GM18858 (cell line): Measurements from ENCODE around the gene CYSTM1.
"Not testable (repeated sequence)": the region's sequence is repeated elsewhere in the genome, so short reads cannot be mapped to it uniquely, and the experiment has no call there.

Experiments
- ATAC-seq: cut with Tn5 transposase; IDR thresholded peaks from one replicate; pipeline ENCODE4 v1.9.1; 2021; ENCODE audit not compliant: unreplicated experiment

CYSTM1 gene

GRCh38 chr5:140148508-140148907 is 26.5 kb upstream of the CYSTM1 start:
- no peak for ATAC-seq

- no peak for ATAC-seq
These were observed 24.8 kb upstream of the CYSTM1 start for GRCh38 chr5:140150201-140150600.

GRCh38 chr5:140151144-140152021 is 23.6 kb upstream of the CYSTM1 start:
- ATAC-seq = no peak

DNA sequence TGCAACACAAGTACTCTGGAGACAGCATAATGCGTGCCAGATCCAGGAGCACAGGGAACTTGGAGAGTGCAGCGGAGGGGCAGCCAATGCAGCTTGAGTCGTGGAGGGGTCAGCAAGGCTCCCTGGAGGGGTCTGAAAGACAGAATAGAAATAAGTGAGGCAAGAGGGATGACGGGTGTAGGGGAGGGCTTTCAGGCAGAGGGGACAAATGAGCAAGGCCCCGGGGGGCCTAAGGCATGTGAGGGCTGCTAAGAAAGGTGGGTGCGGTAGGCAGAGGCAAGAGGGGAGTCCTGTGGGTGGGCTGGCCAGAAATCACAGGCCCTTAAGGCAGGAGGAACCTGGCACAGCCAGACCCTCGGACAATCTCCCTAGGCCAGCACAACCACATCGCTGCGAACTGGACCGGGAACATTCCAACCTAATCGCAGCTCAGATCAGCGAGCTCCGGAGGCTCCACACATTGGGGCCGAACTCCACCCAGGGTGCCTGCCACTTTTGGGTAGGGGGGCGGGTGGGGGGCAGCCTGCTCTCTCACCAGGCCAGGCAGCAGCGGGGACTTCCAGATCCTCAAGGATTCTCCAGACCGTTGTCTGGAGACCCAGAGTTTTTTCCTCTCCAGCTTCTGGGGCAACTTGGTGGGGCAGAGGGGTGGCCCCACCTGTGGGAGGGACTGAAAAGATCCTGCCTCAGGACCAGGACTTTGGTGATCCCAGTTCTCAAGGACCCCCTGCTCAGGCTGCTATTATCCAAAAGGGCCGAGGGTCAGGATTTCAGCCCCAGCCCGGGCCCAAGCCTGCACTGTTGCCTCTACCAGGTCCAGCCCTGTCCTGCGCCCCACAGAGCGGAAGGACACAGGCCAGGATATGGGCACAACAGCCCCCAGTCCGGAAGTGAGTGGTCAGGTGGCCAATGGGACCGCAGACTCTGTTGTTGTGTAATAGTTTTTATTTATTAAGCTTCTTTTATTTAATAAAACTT is 22.7 kb upstream of the CYSTM1 start:
- no peak for ATAC-seq

- no peak for ATAC-seq
These were observed 21.7 kb upstream of the CYSTM1 start for GRCh38 chr5:140153255-140153654.

GRCh38 chr5:140153905-140154304 is 21.1 kb upstream of the CYSTM1 start:
- ATAC-seq = no peak

DNA sequence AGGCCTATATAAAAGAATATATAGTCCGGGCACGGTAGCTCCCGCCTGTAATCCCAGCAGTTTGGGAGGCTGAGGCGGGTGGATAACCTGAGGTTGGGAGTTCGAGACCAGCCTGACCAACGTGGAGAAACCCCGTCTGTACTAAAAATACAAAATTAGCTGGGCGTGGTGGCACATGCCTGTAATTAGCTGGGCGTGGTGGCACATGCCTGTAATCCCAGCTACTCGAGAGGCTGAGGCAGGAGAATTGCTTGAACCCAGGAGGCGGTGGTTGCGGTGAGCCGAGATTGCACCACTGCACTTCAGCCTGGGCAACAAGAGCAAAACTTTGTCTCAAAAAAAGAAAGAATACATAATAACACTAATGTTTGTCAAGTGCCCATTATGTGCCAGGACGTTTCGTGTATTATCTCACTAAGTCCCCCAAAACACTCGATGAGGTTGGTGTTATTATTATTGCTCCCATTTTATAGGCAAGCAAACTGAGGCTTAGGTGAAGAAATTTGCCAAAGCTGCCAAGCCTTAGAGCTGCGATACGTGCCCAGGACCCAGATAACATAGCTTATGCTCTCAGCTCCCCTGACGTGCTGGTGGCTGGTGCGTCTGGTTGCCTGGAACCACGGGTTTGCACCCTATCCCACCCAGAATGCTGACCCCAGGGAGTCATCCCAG is 20.1 kb upstream of the CYSTM1 start:
- not testable (repeated sequence) for ATAC-seq

DNA sequence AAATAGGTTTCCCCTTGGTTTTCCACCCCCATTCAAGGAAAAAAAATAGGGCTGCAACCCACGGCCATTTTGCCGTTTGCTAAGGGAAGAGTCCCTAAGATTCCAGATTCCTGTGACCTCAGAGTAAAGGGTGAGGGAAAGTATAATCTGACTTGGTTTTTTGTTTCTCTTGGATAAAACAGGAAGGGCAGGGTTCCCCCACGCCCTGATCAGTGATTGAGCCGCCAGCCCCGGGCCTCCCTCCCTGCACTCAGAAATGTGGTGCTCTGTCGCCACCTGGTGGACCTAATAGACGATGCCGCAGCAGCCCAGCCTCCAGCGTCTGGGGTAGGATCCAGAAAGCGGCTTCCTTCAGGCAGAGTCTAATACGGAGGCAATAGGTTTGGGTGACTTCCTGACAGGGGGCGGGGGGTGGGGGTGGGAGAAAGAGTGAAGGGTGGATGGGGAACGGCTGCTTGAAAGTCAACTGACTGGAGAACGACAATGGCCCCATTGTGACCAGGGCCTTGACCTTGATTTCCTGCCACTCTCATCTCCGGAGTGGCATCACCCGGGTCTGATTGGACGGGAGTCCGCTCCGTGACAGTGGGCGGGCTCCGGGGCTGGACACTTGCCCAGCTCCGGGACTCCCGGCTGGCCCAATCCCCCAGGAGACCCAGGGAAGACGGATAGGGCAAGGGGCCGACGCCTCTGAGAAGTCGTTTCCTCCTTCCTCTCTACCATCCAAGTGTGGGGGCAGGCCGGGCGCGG is 17.8 kb upstream of the CYSTM1 start:
- peak; percentile 91 for ATAC-seq

GRCh38 chr5:140159014-140159927 is 15.7 kb upstream of the CYSTM1 start:
- no peak for ATAC-seq

GRCh38 chr5:140162275-140162674 is 12.7 kb upstream of the CYSTM1 start:
- ATAC-seq = no peak

DNA sequence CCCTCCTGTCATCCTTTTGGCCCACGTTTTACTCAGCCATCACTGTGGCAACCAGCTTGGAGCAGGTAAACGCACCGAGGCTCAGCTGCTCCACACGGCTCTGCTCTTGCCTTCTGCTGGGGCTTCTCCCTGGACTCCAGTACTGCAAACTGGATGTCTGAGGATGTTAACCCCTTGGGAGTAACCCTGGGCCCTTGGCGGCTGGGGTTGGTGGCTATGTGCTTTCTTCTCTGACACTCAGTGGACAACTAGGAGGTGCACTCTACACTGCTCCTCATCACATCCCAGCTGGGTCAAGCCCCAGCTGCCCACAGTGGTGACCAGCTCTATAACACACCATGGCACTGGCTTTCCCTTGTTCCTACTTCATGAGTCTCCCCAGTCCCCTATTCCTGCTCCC is 12.2 kb upstream of the CYSTM1 start:
- ATAC-seq = no peak

GRCh38 chr5:140165101-140165922 is 9.7 kb upstream of the CYSTM1 start:
- no peak for ATAC-seq

- ATAC-seq = no peak
These were observed 9.1 kb upstream of the CYSTM1 start for GRCh38 chr5:140165923-140166270.

DNA sequence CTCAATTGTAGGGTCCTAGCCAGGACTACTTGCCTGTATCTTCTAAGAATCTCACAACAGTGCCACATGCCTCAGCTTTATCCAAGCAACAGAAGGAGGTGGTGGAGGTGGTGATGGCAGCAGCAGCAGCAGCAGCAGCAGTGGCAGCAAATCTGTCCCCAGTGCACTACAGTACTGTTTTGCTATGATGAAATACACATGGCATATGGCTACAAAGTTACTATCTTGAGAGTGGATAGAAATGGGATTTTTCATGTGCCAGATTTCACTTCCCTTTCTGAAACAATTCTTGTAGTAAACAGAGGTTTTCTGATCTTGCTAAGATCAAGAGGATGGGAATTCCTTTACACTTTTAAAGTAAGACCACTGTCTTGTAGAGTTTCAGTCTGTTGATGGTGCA is 8.1 kb upstream of the CYSTM1 start:
- no peak for ATAC-seq

DNA sequence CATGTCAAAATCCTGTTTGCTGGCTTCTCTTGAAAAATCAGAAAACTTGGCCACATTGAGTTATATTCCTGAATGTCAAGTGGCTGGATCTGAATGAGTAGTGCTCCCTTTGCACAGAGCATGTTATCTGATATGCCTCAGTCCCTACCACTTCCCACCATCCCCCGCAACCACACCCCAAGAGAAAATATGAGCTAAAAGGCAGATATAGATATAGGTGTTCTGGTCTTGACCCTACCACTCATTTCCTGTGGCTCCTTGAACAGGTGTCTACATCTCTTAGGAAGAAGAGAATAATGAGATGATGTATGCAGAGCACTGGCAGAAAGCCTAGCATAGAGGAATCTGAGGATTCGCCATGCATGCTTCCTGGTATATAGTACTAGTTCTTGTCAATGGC is 6.6 kb upstream of the CYSTM1 start:
- ATAC-seq = no peak

- no peak for ATAC-seq
These were observed 5.6 kb upstream of the CYSTM1 start for GRCh38 chr5:140169410-140169809.

DNA sequence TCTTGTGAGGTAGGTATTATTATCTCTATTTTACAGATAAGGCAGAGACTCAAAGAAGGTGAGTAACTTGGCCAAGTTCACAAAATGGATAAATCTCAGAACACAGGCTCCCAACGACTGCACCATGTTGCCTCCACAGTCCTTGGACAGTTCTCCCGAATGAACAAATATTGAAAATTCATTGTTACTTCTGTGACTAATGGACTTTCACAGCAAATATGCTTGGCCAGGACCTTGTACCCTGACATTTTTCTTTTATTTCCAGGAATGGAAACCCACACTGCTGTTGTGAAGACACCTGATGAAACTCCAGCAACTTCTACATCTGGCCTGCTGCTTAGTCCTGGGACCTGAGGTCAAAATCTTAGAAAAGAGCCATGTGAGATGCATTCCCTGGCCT is 2.5 kb upstream of the CYSTM1 start:
- no peak for ATAC-seq

- ATAC-seq = no peak
These were observed 974 bp upstream of the CYSTM1 start for GRCh38 chr5:140174014-140174413.
